Measurements from ENCODE around the gene PHYHD1. TPM values are rescaled to one million over a fixed set of nuclear protein-coding genes. Genes with fewer than 3 reads are reported as not detected.

The PHYHD1 gene
- total and polyA plus RNA-seq, 2 of the 4 experiments (the other 2 are of a cell fraction), result 2.2 to 8.4 TPM

GRCh38 chr9:128885798-128886197 is 35.0 kb upstream of the PHYHD1 start:
- Histone ChIP-seq H3K27ac (ENCODE audit: insufficient read depth, low read length) (no peak overlapping the region), H3K4ac (ENCODE audit: low read depth, low read length) (no peak overlapping the region), H3K79me1 (ENCODE audit: low read depth in 1 of 2, low read length in 2 of 2) (peaks cover 16 to 79% of the 10 kb centered on the region in 2 experiments), H3K9me1 (ENCODE audit: insufficient read depth, low read length) (peaks cover 33% of the 10 kb centered on the region), H4K91ac (ENCODE audit: insufficient read depth, low read depth, low read length) (no peak overlapping the region), H2BK120ac (ENCODE audit: low read depth, low read length) (no peak overlapping the region), H3K4me1 (ENCODE audit: control insufficient read depth, insufficient read depth, low read length) (peaks cover 20% of the 10 kb centered on the region), H2BK5ac (ENCODE audit: low read depth, low read length, poor library complexity, severe bottlenecking) (no peak overlapping the region), H4K20me1 (ENCODE audit: insufficient read depth, low read length) (peaks cover 43% of the 10 kb centered on the region), H2BK20ac (ENCODE audit: low read depth, low read length) (no peak overlapping the region), H3K56ac (ENCODE audit: extremely low read depth, insufficient read depth, low read length) (no peak overlapping the region), H2AK5ac (ENCODE audit: low read depth, low read length) (peak overlapping the region; percentile 35; the same call in 1 of the 2 replicates), H3K18ac (ENCODE audit: low read depth, low read length) (no peak overlapping the region), H3K4me2 (ENCODE audit: low read depth, low read length) (no peak overlapping the region), H2AK9ac (replicated peaks; ENCODE audit: low read depth, low read length, poor library complexity) (no peak overlapping the region), H3K27me3 (ENCODE audit: control insufficient read depth, insufficient read depth, low read length) (no peaks in the 10 kb centered on the region), H3K9ac (ENCODE audit: low read depth, low read length) (no peak overlapping the region), H4K5ac (ENCODE audit: low read depth, low read length) (no peak overlapping the region), H4K8ac (ENCODE audit: low read depth in 2 of 2, low read length in 2 of 2) (no peak overlapping the region), H3K14ac (replicated peaks; ENCODE audit: low read depth, low read length) (no peak overlapping the region), H3K9me3 (ENCODE audit: control insufficient read depth, insufficient read depth, low read length) (no peaks in the 10 kb centered on the region), H3K36me3 (ENCODE audit: control insufficient read depth, insufficient read depth, low read length) (peaks cover 39% of the 10 kb centered on the region), H2AFZ (replicated peaks; ENCODE audit: low read length, poor library complexity) (no peak overlapping the region), H3K23ac (ENCODE audit: low read depth, low read length) (no peak overlapping the region), H2BK15ac (ENCODE audit: low read depth, low read length) (no peak overlapping the region), H3K4me3 (ENCODE audit: insufficient read depth, low read depth, low read length) (no peak overlapping the region)
- intact Hi-C loops (cut with micrococcal nuclease) (no loop called here), dilution Hi-C loops (cut with HindIII; ENCODE audit: low sequenced_read_pairs, unreplicated experiment) (no loop called here), in situ Hi-C loops (cut with MboI; ENCODE audit: low sequenced_read_pairs) (no loop called here)
- no peak for ATAC-seq (ENCODE audit: low read depth)
- CTCF ChIA-PET, result no interaction called here
- no peak for DNase-seq
- 95% methylated on average over 4 of the region's 15 CpGs; no CpG with 5 or more reads in 1 of the 2 experiments for WGBS, 2 experiments (ENCODE audit: extremely low coverage in 2 of 2, insufficient read length in 1 of 2)
- POLR2A ChIA-PET (ENCODE audit: unreplicated experiment), result no interaction called here
- no peak for TF ChIP-seq NFE2L2 (IDR thresholded peaks at IDR 0.05; ENCODE audit: low read depth, low read length)
- TF ChIP-seq ELK1 (IDR thresholded peaks at IDR 0.05; ENCODE audit: borderline replicate concordance, low read depth, low read length), result no peak
- TF ChIP-seq CHD1 (IDR thresholded peaks at IDR 0.05; ENCODE audit: low read depth, low read length), result no peak
- no peak for TF ChIP-seq FOS (IDR thresholded peaks at IDR 0.05; ENCODE audit: low read depth, low read length)
- no peak for TF ChIP-seq BHLHE40 (IDR thresholded peaks at IDR 0.05; ENCODE audit: low read depth, low read length)
- BruUV-seq (replicated peaks), result no TSS peak
